Liver (tissue), 9 donors: Measurements from ENCODE around the gene ADAM8. TPM values are rescaled to one million over a fixed set of nuclear protein-coding genes. Genes with fewer than 3 reads are reported as not detected.

Source experiments
- DNase-seq: peaks from one replicate; pipeline ENCODE4 v3.0.0-alpha.2; 2017; ENCODE audit warnings: low spot score
- H3K27ac ChIP-seq, 2 donors: one replicate each; pipeline ENCODE4 v1.7.0; 2013; ENCODE audit warnings: inconsistent platforms in 2 of 2, low read length in 2 of 2, control low read depth in 1 of 2, low read depth in 1 of 2, mild to moderate bottlenecking in 1 of 2
- H3K27me3 ChIP-seq, 4 donors: one replicate each; pipeline versions ENCODE4 v1.6.1 to v1.7.0; 2013; ENCODE audit warnings: low read length in 3 of 4, inconsistent platforms in 1 of 4, mild to moderate bottlenecking in 1 of 4, moderate library complexity in 1 of 4; ENCODE audit not compliant: control insufficient read depth in 4 of 4, insufficient read depth in 4 of 4
- H3K36me3 ChIP-seq, 4 donors: one replicate each; pipeline versions ENCODE4 v1.6.1 to v1.7.0; 2013; ENCODE audit warnings: low read length in 3 of 4, mild to moderate bottlenecking in 3 of 4, low read depth in 1 of 4, moderate library complexity in 1 of 4; ENCODE audit not compliant: control insufficient read depth in 4 of 4, insufficient read depth in 3 of 4
- H3K4me1 ChIP-seq, 4 donors: one replicate each; pipeline versions ENCODE4 v1.6.1 to v1.7.0; 2013; ENCODE audit warnings: low read length in 3 of 4, mild to moderate bottlenecking in 3 of 4, moderate library complexity in 1 of 4; ENCODE audit not compliant: control insufficient read depth in 4 of 4, insufficient read depth in 4 of 4
- H3K4me3 ChIP-seq, 3 donors: one replicate each; pipeline versions ENCODE4 v1.6.1 to v1.7.0; 2013; ENCODE audit warnings: low read length in 3 of 3, control low read depth in 1 of 3, low read depth in 1 of 3, mild to moderate bottlenecking in 1 of 3
- H3K9ac ChIP-seq, 2 donors: one replicate each; pipeline ENCODE4 v1.7.0; 2013; ENCODE audit warnings: low read length in 2 of 2, mild to moderate bottlenecking in 2 of 2, moderate library complexity in 2 of 2, control low read depth in 1 of 2, low read depth in 1 of 2
- H3K9me3 ChIP-seq, 4 donors: one replicate each; pipeline versions ENCODE4 v1.6.1 to v1.7.0; 2013; ENCODE audit warnings: low read length in 3 of 4; ENCODE audit not compliant: control insufficient read depth in 4 of 4
- CTCF ChIP-seq: fragments of 150-350 bp; IDR thresholded peaks from 2 replicates; pipeline ENCODE4 v1.5.1; 2017; ENCODE audit warnings: improper control_type of control experiment, low read depth, low read length; ENCODE audit not compliant: missing input control
- EGR1 ChIP-seq, 2 donors: IDR thresholded peaks; 2 replicates each; pipeline ENCODE4 v1.6.1; 2016 to 2018; ENCODE audit warnings: antibody characterized with exemption in 2 of 2, low read depth in 2 of 2
- FOXA1 ChIP-seq: IDR thresholded peaks from 2 replicates; pipeline ENCODE4 v1.6.1; 2016; ENCODE audit warnings: antibody characterized with exemption
- FOXA2 ChIP-seq: IDR thresholded peaks from 2 replicates; pipeline ENCODE4 v1.6.1; 2016; ENCODE audit warnings: antibody characterized with exemption
- HNF4A ChIP-seq, 2 donors: conservative IDR thresholded peaks; 2 replicates each; pipeline ENCODE4 v1.6.1; 2016; ENCODE audit warnings: antibody characterized with exemption in 2 of 2, mild to moderate bottlenecking in 2 of 2
- HNF4G ChIP-seq: IDR thresholded peaks from 2 replicates; pipeline ENCODE4 v1.6.1; 2016; ENCODE audit warnings: antibody characterized with exemption
- JUND ChIP-seq, 2 donors: IDR thresholded peaks; 2 replicates each; pipeline ENCODE4 v1.6.1; 2016; ENCODE audit warnings: antibody characterized with exemption in 2 of 2
- NR2F2 ChIP-seq: IDR thresholded peaks from 2 replicates; pipeline ENCODE4 v1.6.1; 2016; ENCODE audit warnings: antibody characterized with exemption
- RAD21 ChIP-seq, 2 donors: IDR thresholded peaks; 2 replicates each; pipeline ENCODE4 v1.6.1; 2016; ENCODE audit warnings: antibody characterized with exemption in 2 of 2, mild to moderate bottlenecking in 2 of 2
- REST ChIP-seq: IDR thresholded peaks from 2 replicates; pipeline ENCODE4 v1.6.1; 2016; ENCODE audit warnings: antibody characterized with exemption, mild to moderate bottlenecking
- RXRA ChIP-seq, 2 donors: IDR thresholded peaks; 2 replicates each; pipeline ENCODE4 v1.6.1; 2017 to 2018; ENCODE audit warnings: antibody characterized with exemption in 2 of 2, mild to moderate bottlenecking in 1 of 2
- SP1 ChIP-seq: IDR thresholded peaks from 2 replicates; pipeline ENCODE4 v1.6.1; 2018; ENCODE audit warnings: antibody characterized with exemption, mild to moderate bottlenecking
- TAF1 ChIP-seq: conservative IDR thresholded peaks from 2 replicates; pipeline ENCODE4 v1.6.1; 2016; ENCODE audit warnings: antibody characterized with exemption, mild to moderate bottlenecking
- YY1 ChIP-seq: IDR thresholded peaks from 2 replicates; pipeline ENCODE4 v1.6.1; 2016; ENCODE audit warnings: antibody characterized with exemption, mild to moderate bottlenecking
- ZBTB33 ChIP-seq: IDR thresholded peaks from 2 replicates; pipeline ENCODE4 v1.6.1; 2016; ENCODE audit warnings: antibody characterized with exemption
- WGBS: extraction: QIAGEN DNeasy Blood & Tissue Kit; methylation state at CpG from one replicate; pipeline ENCODE4 v1.1.7; 2013; 5-methylcytosine and 5-hydroxymethylcytosine counted together
- polyA plus RNA-seq, 2 donors: library from polyadenylated mRNA; stranded (reverse) in 1 of 2; unstranded in 1 of 2; fragments of 200-250 nt in 1 of 2; fragments of >200 nt in 1 of 2; fragmentation: Nextera tagmentation in 1 of 2; extraction: Ambion mirVana in 1 of 2; gene quantifications; one replicate each; pipeline versions ENCODE4 v1.2.1 to v1.2.3, GENCODE V29; 2013 to 2015
- total RNA-seq, 2 donors: library from RNA; depleted of rRNA; stranded (reverse); fragments of >200 nt; gene quantifications; one replicate each; pipeline ENCODE4 v1.2.3, GENCODE V29; 2014
- TF ChIP-seq, protein P1 (sequence below): IDR thresholded peaks from 2 replicates; pipeline ENCODE4 v1.6.1; 2016; ENCODE audit warnings: antibody characterized with exemption
- TF ChIP-seq, protein P2 (sequence below): IDR thresholded peaks from 2 replicates; pipeline ENCODE4 v1.6.1; 2016; ENCODE audit warnings: antibody characterized with exemption
- donor health status: healthy.
- donor health status: healthy.
- donor health status: healthy.
- donor health status: healthy.
- donor health status: healthy.

The ADAM8 gene
- total and polyA plus RNA-seq, 4 donors, result 1.3 to 6.9 (median 3.7) TPM

- DNase-seq, result no peak
Observed at GRCh38 chr10:133221331-133221730, 55.3 kb downstream of the ADAM8 start.

More at GRCh38 chr10:133221331-133221730, 55.3 kb downstream of the ADAM8 start:
- Histone ChIP-seq H3K36me3 (no peaks in the 10 kb centered on the region), H3K9me3 (no peaks in the 10 kb centered on the region), H3K9ac (no peak overlapping the region), H3K27me3 (peaks cover 0 to 5% (median 0%) of the 10 kb centered on the region in 4 donors), H3K4me3 (no peak overlapping the region), H3K4me1 (no peaks in the 10 kb centered on the region), H3K27ac (no peak overlapping the region)
- TF ChIP-seq, protein P1, sequence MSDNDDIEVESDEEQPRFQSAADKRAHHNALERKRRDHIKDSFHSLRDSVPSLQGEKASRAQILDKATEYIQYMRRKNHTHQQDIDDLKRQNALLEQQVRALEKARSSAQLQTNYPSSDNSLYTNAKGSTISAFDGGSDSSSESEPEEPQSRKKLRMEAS, result no peak
- TF ChIP-seq RXRA (IDR thresholded peaks at IDR 0.05) (no peak), RAD21 (IDR thresholded peaks at IDR 0.05) (no peak), FOXA2 (no peak), ZBTB33 (no peak), CTCF (no peak), EGR1 (IDR thresholded peaks at IDR 0.05; ENCODE audit: low read depth in 2 of 2) (no peak), YY1 (no peak), NR2F2 (no peak), HNF4G (no peak), REST (no peak), HNF4A (conservative IDR thresholded peaks at IDR 0.05) (no peak), SP1 (no peak), JUND (IDR thresholded peaks at IDR 0.05) (no peak), TAF1 (no peak), FOXA1 (no peak)
- TF ChIP-seq, protein P2, sequence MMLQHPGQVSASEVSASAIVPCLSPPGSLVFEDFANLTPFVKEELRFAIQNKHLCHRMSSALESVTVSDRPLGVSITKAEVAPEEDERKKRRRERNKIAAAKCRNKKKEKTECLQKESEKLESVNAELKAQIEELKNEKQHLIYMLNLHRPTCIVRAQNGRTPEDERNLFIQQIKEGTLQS, result no peak
- WGBS, result 85% methylated on average over 11 of the region's 11 CpGs
